HCT116 (cell line): Measurements from ENCODE around the gene PHKG2. TPM values are rescaled to one million over a fixed set of nuclear protein-coding genes. Genes with fewer than 3 reads are reported as not detected.

ENCODE experiments used
- ATAC-seq: fragments of 200-7000 bp; cut with Tn5 transposase; 2 replicates; pipeline ENCODE4 v1.9.1; 2020; ENCODE audit warnings: mild to moderate bottlenecking, moderate library complexity
- BruUV-seq: library from RNA; stranded (reverse); fragments of 400-500 nt; replicated peaks from 2 replicates; lab custom pipeline; 2021; lab: Mats Ljungman, UMichigan
- CTCF ChIA-PET: fragments of 300-600 bp; sonication (Branson Sonifier 250); formaldehyde crosslinking; loops from one replicate; lab custom pipeline; 2021; ENCODE audit warnings: antibody characterized with exemption; lab: Charles Lee
- POLR2A ChIA-PET: fragments of 300-600, 350-600 bp; sonication (Branson Sonifier 250); formaldehyde crosslinking; loops from one replicate; lab custom pipeline; 2021; ENCODE audit warnings: antibody characterized with exemption; lab: Charles Lee
- RAD21 ChIA-PET, 2 experiments: fragments of 300-600 bp; sonication (Branson Sonifier 250); formaldehyde crosslinking; loops; one replicate each; lab custom pipeline; 2023; ENCODE audit warnings: low total read pairs in 2 of 2; ENCODE audit not compliant: uncharacterized antibody in 2 of 2, unreplicated experiment in 2 of 2, low non-redundant PET in 1 of 2; lab: Charles Lee
- DNase-seq: peaks from one replicate; pipeline ENCODE4 v3.0.0-alpha.2; 2010; ENCODE audit warnings: low read depth, low spot score
- H2AFZ ChIP-seq: fragments of 200-600 bp; shearing (Covaris generic), sonication (generic); 2 replicates; pipeline ENCODE4 v1.6.1; 2017; ENCODE audit warnings: low read depth, mixed run types, mixed read lengths, antibody characterized with exemption, low read length; ENCODE audit not compliant: poor library complexity, severe bottlenecking
- H3K27ac ChIP-seq: 2 replicates; pipeline ENCODE4 v1.5.1; 2012; ENCODE audit warnings: low read depth, low read length
- H3K27me3 ChIP-seq: fragments of 200-600 bp; sonication (generic); 2 replicates; pipeline ENCODE4 v1.6.1; 2016; ENCODE audit warnings: mixed run types, low read length, mixed read lengths; ENCODE audit not compliant: insufficient read depth
- H3K36me3 ChIP-seq, 2 experiments: fragments of 200-500 bp in 1 of 2; fragments of 200-600 bp in 1 of 2; sonication (Bioruptor generic) in 1 of 2; sonication (generic) in 1 of 2; 2 replicates each; pipeline versions ENCODE4 v1.5.1 to v1.6.1; 2014 to 2016; ENCODE audit warnings: low read length in 2 of 2, inconsistent platforms in 1 of 2, mixed read lengths in 1 of 2, mixed run types in 1 of 2; ENCODE audit not compliant: insufficient read depth in 2 of 2, control insufficient read depth in 1 of 2
- H3K4me1 ChIP-seq, 2 experiments: fragments of 200-600 bp in 1 of 2; sonication (generic) in 1 of 2; 2 replicates each; pipeline versions ENCODE4 v1.5.1 to v1.6.1; 2012 to 2017; ENCODE audit warnings: low read length in 2 of 2, inconsistent platforms in 1 of 2, mild to moderate bottlenecking in 1 of 2, mixed read lengths in 1 of 2, mixed run types in 1 of 2, moderate library complexity in 1 of 2; ENCODE audit not compliant: insufficient read depth in 2 of 2, control insufficient read depth in 1 of 2
- H3K4me2 ChIP-seq: fragments of 200-600 bp; sonication (generic); 2 replicates; pipeline ENCODE4 v1.6.1; 2017; ENCODE audit warnings: mixed run types, low read length, mixed read lengths
- H3K4me3 ChIP-seq, 2 experiments: fragments of 200-600 bp in 1 of 2; sonication (generic) in 1 of 2; replicated peaks in 1 of 2; 2 replicates each; pipeline ENCODE4 v1.5.1; 2011 to 2016; ENCODE audit warnings: low read length in 2 of 2, control low read depth in 1 of 2, low read depth in 1 of 2, mild to moderate bottlenecking in 1 of 2, mixed read lengths in 1 of 2, mixed run types in 1 of 2
- H3K79me2 ChIP-seq: fragments of 200-600 bp; sonication (generic); 2 replicates; pipeline ENCODE4 v1.6.1; 2017; ENCODE audit warnings: mild to moderate bottlenecking, mixed run types, low read length, moderate library complexity, mixed read lengths; ENCODE audit not compliant: insufficient read depth
- H3K9ac ChIP-seq: fragments of 200-600 bp; sonication (generic); 2 replicates; pipeline ENCODE4 v1.6.1; 2016; ENCODE audit warnings: low read length, mixed read lengths
- H3K9me2 ChIP-seq: fragments of 200-600 bp; sonication (generic), shearing (Covaris generic); 2 replicates; pipeline ENCODE4 v1.6.1; 2017; ENCODE audit warnings: mixed run types, mild to moderate bottlenecking, moderate library complexity; ENCODE audit not compliant: insufficient read depth
- H3K9me3 ChIP-seq, 2 experiments: fragments of 200-500 bp in 1 of 2; fragments of 200-600 bp in 1 of 2; sonication (Bioruptor generic) in 1 of 2; sonication (generic) in 1 of 2; 2 replicates each; pipeline ENCODE4 v1.6.1; 2014 to 2017; ENCODE audit warnings: low read length in 2 of 2, mixed read lengths in 2 of 2, inconsistent platforms in 1 of 2, low read depth in 1 of 2, mild to moderate bottlenecking in 1 of 2, mixed run types in 1 of 2, moderate library complexity in 1 of 2; ENCODE audit not compliant: control insufficient read depth in 1 of 2, insufficient read depth in 1 of 2
- H4K20me1 ChIP-seq: fragments of 200-600 bp; sonication (generic), shearing (Covaris generic); 2 replicates; pipeline ENCODE4 v1.6.1; 2017; ENCODE audit warnings: mixed run types, mild to moderate bottlenecking, moderate library complexity; ENCODE audit not compliant: insufficient read depth
- REST ChIP-seq: IDR thresholded peaks from 2 replicates; pipeline ENCODE4 v1.6.1; 2012; ENCODE audit warnings: low read depth
- TCF7L2 ChIP-seq: IDR thresholded peaks from 2 replicates; pipeline ENCODE4 v1.7.0; 2011; ENCODE audit warnings: borderline replicate concordance, inconsistent platforms; ENCODE audit not compliant: insufficient read depth, insufficient read length; ENCODE audit errors: extremely low read depth
- ZFX ChIP-seq: fragments of 450-650 bp; IDR thresholded peaks from 2 replicates; pipeline ENCODE4 v1.6.1; 2017
- intact Hi-C: fragments of 100-400 bp; cut with micrococcal nuclease; formaldehyde crosslinking; loops from 2 replicates; pipeline ENCODE4 v1.10.0; 2022
- total RNA-seq: library from RNA; stranded (reverse); gene quantifications from one replicate; pipeline ENCODE4 v1.2.1, GENCODE V29; 2021; ENCODE audit not compliant: unreplicated experiment

Gene PHKG2
- total RNA-seq, 1 experiment from 2014 or later: 32.6 TPM

- RAD21 ChIA-PET: no interaction called here
- H3K4me1 ChIP-seq: peaks cover 8 to 15% of the 10 kb centered on the region in 2 experiments; a peak in 3 of 4 replicates
- H3K9ac ChIP-seq: peak overlapping the region; percentile 83
- peak overlapping the region; percentile 88 for H3K4me2 ChIP-seq
- peak overlapping the region; percentile 69 to 75 for H3K4me3 ChIP-seq
- DNase-seq (no peak), ATAC-seq (peak; percentile 69)
- no peaks in the 10 kb centered on the region for H3K9me3 ChIP-seq
- CTCF ChIA-PET: interaction anchor here (0.6 to 1.4 kb wide), 4 partner anchors 30 to 680 kb away, joined by 3 to 5 read pairs (median 4); no protein-coding TSS in a partner anchor
- H3K27ac ChIP-seq: peak overlapping the region; percentile 31; the same call in 1 of the 2 replicates
- peak; percentile 41; the same call in 1 of the 2 replicates for TF ChIP-seq ZFX
- no peak for TF ChIP-seq REST
- no peak for TF ChIP-seq TCF7L2
- no peaks in the 10 kb centered on the region for H3K9me2 ChIP-seq
- no peak overlapping the region for H2AFZ ChIP-seq
- H3K79me2 ChIP-seq: peaks cover 19% of the 10 kb centered on the region
- intact Hi-C loops: no loop called here
- H3K36me3 ChIP-seq: peaks cover 13 to 27% of the 10 kb centered on the region in 2 experiments; a peak in 3 of 4 replicates
- H3K27me3 ChIP-seq: no peaks in the 10 kb centered on the region
- H4K20me1 ChIP-seq: no peaks in the 10 kb centered on the region
- POLR2A ChIA-PET: interaction anchor here (0.6 to 1.5 kb wide), 4 partner anchors 9 to 1886 kb away, joined by 4 to 7 read pairs (median 6); no protein-coding TSS in a partner anchor
- no TSS peak for BruUV-seq
Measured at GRCh38 chr16:30748634-30749445, 615 bp downstream of the PHKG2 start.
